Nephron (organoid): ENCODE results near the gene FARP1.

Experiments
- H3K27ac Mint-ChIP-seq, 3 experiments: 2 replicates each; pipeline ENCODE4 v1.8.0; 2020; ENCODE audit warnings: mixed read lengths in 3 of 3, mild to moderate bottlenecking in 2 of 3, moderate library complexity in 1 of 3
- H3K27me3 Mint-ChIP-seq: 2 replicates; pipeline ENCODE4 v1.8.0; 2021; ENCODE audit warnings: low read depth, mild to moderate bottlenecking, moderate library complexity, mixed read lengths
- H3K36me3 Mint-ChIP-seq: 2 replicates; pipeline ENCODE4 v1.8.0; 2020; ENCODE audit warnings: low read depth, mixed read lengths
- H3K4me1 Mint-ChIP-seq: 2 replicates; pipeline ENCODE4 v1.8.0; 2020; ENCODE audit warnings: mixed read lengths
- H3K4me3 Mint-ChIP-seq, 3 experiments: 2 replicates each; pipeline ENCODE4 v1.8.0; 2020; ENCODE audit warnings: mild to moderate bottlenecking in 3 of 3, mixed read lengths in 3 of 3, moderate library complexity in 2 of 3
- H3K9me3 Mint-ChIP-seq: 2 replicates; pipeline ENCODE4 v1.8.0; 2020; ENCODE audit warnings: mixed read lengths
- CTCF ChIP-seq, 3 experiments: fragments of 200-600 bp; sonication (generic); IDR thresholded peaks; one replicate each; pipeline ENCODE4 v1.5.0; 2021; ENCODE audit warnings: antibody characterized with exemption in 3 of 3; ENCODE audit not compliant: unreplicated experiment in 3 of 3

Gene FARP1

GRCh38 chr13:98199480-98199879, 56.6 kb downstream of the FARP1 start:
- no peak for TF ChIP-seq CTCF (IDR thresholded peaks at IDR 0.05; ENCODE audit: unreplicated experiment in 3 of 3)
- peak overlapping the region in 1 of 3 experiments; percentile 0 for H3K4me3 Mint-ChIP-seq
- H3K27me3 Mint-ChIP-seq = no peaks in the 10 kb centered on the region
- H3K27ac Mint-ChIP-seq = peak overlapping the region; percentile 64 to 87 (median 70)
- H3K9me3 Mint-ChIP-seq = peaks cover 16% of the 10 kb centered on the region
- H3K36me3 Mint-ChIP-seq = peaks cover 50% of the 10 kb centered on the region
- peaks cover 59% of the 10 kb centered on the region for H3K4me1 Mint-ChIP-seq

GRCh38 chr13:98200211-98200878, 57.5 kb downstream of the FARP1 start:
- H3K36me3 Mint-ChIP-seq = peaks cover 55% of the 10 kb centered on the region
- no peak for TF ChIP-seq CTCF (IDR thresholded peaks at IDR 0.05; ENCODE audit: unreplicated experiment in 3 of 3)
- peaks cover 23% of the 10 kb centered on the region for H3K9me3 Mint-ChIP-seq
- H3K4me3 Mint-ChIP-seq = no peak overlapping the region
- peak overlapping the region; percentile 64 to 87 (median 70) for H3K27ac Mint-ChIP-seq
- peaks cover 50% of the 10 kb centered on the region for H3K4me1 Mint-ChIP-seq
- H3K27me3 Mint-ChIP-seq = no peaks in the 10 kb centered on the region

DNA sequence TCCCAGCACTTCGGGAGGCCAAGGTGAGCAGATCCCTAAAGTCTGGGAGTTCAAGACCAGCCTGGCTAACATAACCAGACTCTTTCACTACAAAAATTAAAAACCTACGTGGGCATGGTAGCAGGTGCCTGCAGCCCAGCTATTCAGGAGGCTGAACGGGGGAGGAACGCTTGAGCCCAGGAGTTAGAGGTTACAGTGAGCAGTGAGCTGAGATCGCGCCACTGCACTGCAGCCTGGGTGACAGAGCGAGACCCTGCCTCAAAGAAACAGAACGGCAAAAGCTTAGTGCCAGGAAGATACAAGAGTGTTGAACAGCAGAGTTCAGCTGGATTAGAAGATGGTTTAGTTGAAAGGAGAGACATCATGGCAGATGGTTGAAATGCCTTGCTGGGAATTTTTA, 58.3 kb downstream of the FARP1 start:
- peak overlapping the region; percentile 70 to 87 (median 75) for H3K27ac Mint-ChIP-seq
- peaks cover 31% of the 10 kb centered on the region for H3K9me3 Mint-ChIP-seq
- no peaks in the 10 kb centered on the region for H3K27me3 Mint-ChIP-seq
- H3K4me3 Mint-ChIP-seq = peak overlapping the region in 1 of 3 experiments; percentile 1
- no peak for TF ChIP-seq CTCF (IDR thresholded peaks at IDR 0.05; ENCODE audit: unreplicated experiment in 3 of 3)
- peaks cover 57% of the 10 kb centered on the region for H3K36me3 Mint-ChIP-seq
- H3K4me1 Mint-ChIP-seq = peaks cover 45% of the 10 kb centered on the region

GRCh38 chr13:98201984-98202383, 59.1 kb downstream of the FARP1 start:
- H3K4me3 Mint-ChIP-seq = peak overlapping the region; percentile 6 to 29 (median 28)
- TF ChIP-seq CTCF (IDR thresholded peaks at IDR 0.05; ENCODE audit: unreplicated experiment in 3 of 3) = no peak
- H3K27me3 Mint-ChIP-seq = no peaks in the 10 kb centered on the region
- H3K9me3 Mint-ChIP-seq = peaks cover 37% of the 10 kb centered on the region
- H3K36me3 Mint-ChIP-seq = peaks cover 63% of the 10 kb centered on the region
- peak overlapping the region; percentile 87 to 95 (median 88) for H3K27ac Mint-ChIP-seq
- H3K4me1 Mint-ChIP-seq = peaks cover 45% of the 10 kb centered on the region

DNA sequence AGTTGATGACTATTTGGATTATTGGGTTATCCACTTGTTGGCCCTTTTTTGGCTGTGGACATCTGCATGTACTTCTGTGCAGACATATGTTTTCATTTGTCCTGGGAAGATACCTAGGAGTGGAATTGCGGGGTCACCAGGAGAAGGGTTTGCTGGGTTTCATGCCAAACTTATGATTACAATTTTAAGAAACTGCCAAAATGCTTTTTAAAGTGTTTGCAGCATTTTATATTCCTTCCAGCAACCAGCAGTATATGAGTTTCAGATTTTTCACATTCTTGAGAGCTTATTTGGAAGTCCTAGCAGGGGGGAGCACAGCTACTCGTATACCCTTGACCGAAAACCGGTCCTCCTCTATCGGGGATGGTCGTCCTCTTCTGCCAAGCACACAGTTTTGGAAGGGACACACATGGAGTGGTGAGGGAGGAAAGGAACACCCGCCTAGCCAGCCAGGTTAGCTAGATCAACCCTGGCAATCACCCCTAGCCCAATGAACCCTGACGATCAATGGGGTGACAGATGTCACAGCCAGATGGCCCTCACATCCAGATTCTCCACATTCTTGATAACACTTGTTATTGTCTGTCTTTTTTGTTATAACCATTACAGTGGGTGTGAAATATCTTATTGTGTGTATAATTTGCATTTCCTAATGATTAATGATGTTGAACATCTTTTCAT, 60.9 kb downstream of the FARP1 start:
- peaks cover 64% of the 10 kb centered on the region for H3K36me3 Mint-ChIP-seq
- no peak overlapping the region for H3K27ac Mint-ChIP-seq
- no peak for TF ChIP-seq CTCF (IDR thresholded peaks at IDR 0.05; ENCODE audit: unreplicated experiment in 3 of 3)
- peaks cover 61% of the 10 kb centered on the region for H3K4me1 Mint-ChIP-seq
- no peak overlapping the region for H3K4me3 Mint-ChIP-seq
- H3K27me3 Mint-ChIP-seq = no peaks in the 10 kb centered on the region
- peaks cover 37% of the 10 kb centered on the region for H3K9me3 Mint-ChIP-seq
